ENCODE results near the gene TFIP11. TPM values are rescaled to one million over a fixed set of nuclear protein-coding genes. Genes with fewer than 3 reads are reported as not detected.

The TFIP11 gene
- total and polyA plus RNA-seq, 2 of the 8 experiments (the other 6 are each of a cell fraction or from before 2014, with no cell fraction given), result 18.1 to 28.3 TPM

DNA sequence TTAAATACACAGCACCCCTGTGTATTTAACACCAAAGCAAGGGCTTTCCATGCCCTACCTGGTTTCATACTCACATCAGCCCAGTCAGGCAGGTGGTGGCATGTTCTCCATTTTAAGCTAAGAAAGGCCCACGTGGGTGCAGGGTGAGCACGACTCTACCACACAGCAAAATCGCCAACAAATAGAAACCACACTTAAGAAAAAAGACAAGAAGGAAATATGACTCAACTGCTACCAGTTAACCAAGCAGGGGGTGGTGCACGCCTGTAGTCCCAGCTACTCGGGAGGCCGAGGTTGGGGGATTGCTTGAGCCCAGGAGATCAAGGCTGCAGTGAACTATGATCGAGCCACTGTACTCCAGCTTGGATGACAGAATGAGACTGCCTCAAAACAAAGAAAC lies 35.2 kb upstream of the TFIP11 start:
- Histone ChIP-seq H4K8ac (ENCODE audit: extremely low read depth, insufficient read depth, low read length) (no peak overlapping the region), H3K56ac (replicated peaks; ENCODE audit: insufficient read length, low read depth, low read length) (no peak overlapping the region), H2AK5ac (ENCODE audit: low read depth, low read length) (no peak overlapping the region), H2BK20ac (ENCODE audit: low read length) (no peak overlapping the region), H3K79me2 (ENCODE audit: control insufficient read depth in 1 of 2, insufficient read depth in 2 of 2, low read length in 2 of 2) (peaks cover 0 to 86% of the 10 kb centered on the region in 2 experiments; a peak in 3 of 4 replicates), H4K5ac (ENCODE audit: insufficient read length, low read depth, low read length) (no peak overlapping the region), H3K27me3 (replicated peaks in 1 of 4; ENCODE audit: control insufficient read depth in 3 of 4, extremely low read depth in 1 of 4, insufficient read depth in 3 of 4, low read length in 3 of 4) (no peaks in the 10 kb centered on the region), H3K14ac (ENCODE audit: insufficient read length) (no peak overlapping the region), H3K9me3 (ENCODE audit: insufficient read depth in 2 of 2, low read depth in 1 of 2, low read length in 1 of 2) (no peaks in the 10 kb centered on the region), H3K23ac (ENCODE audit: insufficient read length) (no peak overlapping the region), H3K4me2 (ENCODE audit: insufficient read depth in 1 of 2, low read depth in 2 of 2, low read length in 2 of 2) (no peak overlapping the region), H4K20me1 (replicated peaks in 1 of 2; ENCODE audit: control insufficient read depth in 1 of 2, insufficient read depth in 2 of 2, low read length in 2 of 2) (peaks cover 3 to 6% of the 10 kb centered on the region in 2 experiments), H2BK120ac (replicated peaks; ENCODE audit: low read depth, low read length) (no peak overlapping the region), H3K36me3 (ENCODE audit: control insufficient read depth in 2 of 4, insufficient read depth in 4 of 4, low read length in 3 of 4) (peaks cover 0 to 14% (median 0%) of the 10 kb centered on the region in 4 experiments; a peak in 3 of 8 replicates), H3K4me3 (ENCODE audit: extremely low read depth in 1 of 4, insufficient read depth in 2 of 4, low read depth in 3 of 4, low read length in 4 of 4) (no peak overlapping the region), H3K79me1 (ENCODE audit: low read depth, low read length) (peaks cover 20% of the 10 kb centered on the region), H4K91ac (replicated peaks; ENCODE audit: insufficient read length, low read length) (no peak overlapping the region), H2BK5ac (ENCODE audit: low read depth, low read length) (no peak overlapping the region), H3K4ac (replicated peaks; ENCODE audit: insufficient read length, low read depth, low read length) (no peak overlapping the region), H2BK12ac (ENCODE audit: low read depth, low read length) (no peak overlapping the region), H3K18ac (ENCODE audit: extremely low read depth, low read length) (no peak overlapping the region; the same call in 1 of the 2 replicates), H3K23me2 (ENCODE audit: low read depth, low read length) (peaks cover 1% of the 10 kb centered on the region; the same call in 1 of the 2 replicates), H2AFZ (ENCODE audit: low read length) (no peak overlapping the region), H3K4me1 (replicated peaks in 1 of 4; ENCODE audit: control insufficient read depth in 3 of 4, insufficient read depth in 4 of 4, low read length in 3 of 4) (peaks cover 2 to 17% (median 13%) of the 10 kb centered on the region in 4 experiments; a peak in 6 of 7 replicates), H3K27ac (ENCODE audit: low read depth, low read length) (no peak overlapping the region), H3K9ac (replicated peaks in 1 of 4; ENCODE audit: extremely low read depth in 1 of 4, low read depth in 3 of 4, low read length in 3 of 4) (no peak overlapping the region), H2BK15ac (ENCODE audit: low read length) (no peak overlapping the region)
- 92% methylated on average over 7 of the region's 7 CpGs; no CpG with 5 or more reads in 1 of the 2 experiments for WGBS, 2 experiments (ENCODE audit: extremely low coverage in 1 of 2, insufficient coverage in 1 of 2, insufficient read length in 1 of 2, insufficient replicate concordance in 2 of 2, low coverage in 1 of 2, low lambda C conversion rate in 2 of 2, missing lambda C conversion rate in 1 of 2)
- FAIRE-seq (no peak), DNase-seq (ENCODE audit: low read depth in 1 of 2, low spot score in 2 of 2) (no peak)
- POLR2A ChIA-PET (ENCODE audit: partially characterized antibody), result no interaction called here
- TF ChIP-seq POLR2AphosphoS5 (IDR thresholded peaks at IDR 0.05; ENCODE audit: low read depth, low read length) (no peak), POU5F1 (IDR thresholded peaks at IDR 0.05; ENCODE audit: low read depth, low read length) (no peak), RXRA (IDR thresholded peaks at IDR 0.05; ENCODE audit: insufficient read depth, low read depth, low read length) (no peak)
- TF ChIP-seq, protein P1, sequence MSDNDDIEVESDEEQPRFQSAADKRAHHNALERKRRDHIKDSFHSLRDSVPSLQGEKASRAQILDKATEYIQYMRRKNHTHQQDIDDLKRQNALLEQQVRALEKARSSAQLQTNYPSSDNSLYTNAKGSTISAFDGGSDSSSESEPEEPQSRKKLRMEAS (IDR thresholded peaks at IDR 0.05), result no peak
- CTCF ChIA-PET (ENCODE audit: partially characterized antibody), result interaction anchor here (0.7 to 2.1 kb wide), 4 partner anchors 8 to 118 kb away, joined by 3 to 5 read pairs (median 4); no protein-coding TSS in a partner anchor
